ENCODE data around the gene MOB2.

Gene MOB2

DNA sequence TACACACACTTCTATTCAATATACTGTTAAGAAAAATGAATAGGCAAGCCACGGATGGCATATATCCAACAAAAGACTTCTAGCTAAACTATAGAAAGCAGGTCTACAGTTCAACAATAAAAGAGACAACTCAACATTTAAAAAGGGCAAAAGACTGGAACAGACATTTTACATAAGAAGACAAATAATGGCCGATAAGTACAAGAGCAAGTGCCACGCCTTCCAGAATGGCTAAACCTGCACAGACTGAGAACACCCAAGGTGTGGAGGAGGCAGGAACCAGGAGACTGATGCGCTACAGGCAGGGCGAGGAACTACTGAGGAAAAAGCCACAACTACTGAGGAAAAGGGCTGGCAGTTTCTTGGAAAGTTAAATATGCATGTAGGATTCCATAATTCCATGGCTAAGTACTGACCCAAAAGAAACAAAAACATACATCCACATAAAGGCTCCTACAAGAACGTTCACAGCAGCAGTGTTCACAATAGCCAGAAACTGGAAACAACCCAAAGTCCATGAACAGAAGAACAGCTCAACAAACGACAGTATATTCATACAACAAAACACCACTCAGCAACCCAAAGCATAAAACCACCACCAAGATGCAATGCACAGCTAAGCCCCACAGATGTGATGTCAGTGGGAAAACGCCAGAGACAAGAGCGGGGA, 9.6 kb upstream of the MOB2 start:
- ChIA-PET CTCF (interaction anchor here (1.1 kb wide), 1 partner anchor 19 kb away, joined by 3 read pairs; no protein-coding TSS in a partner anchor), POLR2A (no interaction called here)
- no peak for TF ChIP-seq CTCF (IDR thresholded peaks at IDR 0.05; ENCODE audit: control extremely low read depth, extremely low read depth, low read depth, missing control alignments)
- no peak for DNase-seq (ENCODE audit: extremely low spot score)

GRCh38 chr11:1494650-1495049, 8.1 kb upstream of the MOB2 start:
- no peak for DNase-seq (ENCODE audit: extremely low spot score)
- POLR2A ChIA-PET = no interaction called here
- CTCF ChIA-PET = interaction anchor here (1.1 kb wide), 1 partner anchor 20 kb away, joined by 3 read pairs; no protein-coding TSS in a partner anchor
- no peak for TF ChIP-seq CTCF (IDR thresholded peaks at IDR 0.05; ENCODE audit: control extremely low read depth, extremely low read depth, low read depth, missing control alignments)

- ChIA-PET CTCF (interaction anchor here (0.6 to 1.5 kb wide), 3 partner anchors 21 to 272 kb away, joined by 3 to 4 read pairs (median 3); no protein-coding TSS in a partner anchor), POLR2A (no interaction called here)
- DNase-seq (ENCODE audit: extremely low spot score) = no peak
- no peak for TF ChIP-seq CTCF (IDR thresholded peaks at IDR 0.05; ENCODE audit: control extremely low read depth, extremely low read depth, low read depth, missing control alignments)
Measured at GRCh38 chr11:1493650-1494244, 7.2 kb upstream of the MOB2 start.

DNA sequence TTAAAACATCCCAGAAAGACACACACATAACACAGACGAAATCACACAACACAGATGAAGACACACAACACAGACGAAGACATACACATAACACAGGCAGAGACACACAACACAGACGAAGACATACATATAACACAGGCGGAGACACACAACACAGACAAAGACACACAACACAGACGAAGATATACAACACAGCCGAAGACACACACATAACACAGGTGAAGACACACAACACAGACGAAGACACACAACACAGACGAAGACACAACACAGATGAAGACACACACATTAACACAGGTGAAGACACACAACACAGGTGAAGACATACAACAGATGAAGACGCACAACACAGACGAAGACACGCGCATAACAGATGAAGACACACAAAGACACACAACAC, 4.8 kb upstream of the MOB2 start:
- no peak for DNase-seq (ENCODE audit: extremely low spot score)
- ChIA-PET POLR2A (no interaction called here), CTCF (no interaction called here)
- no peak for TF ChIP-seq CTCF (IDR thresholded peaks at IDR 0.05; ENCODE audit: control extremely low read depth, extremely low read depth, low read depth, missing control alignments)

GRCh38 chr11:1490651-1491050, 4.1 kb upstream of the MOB2 start:
- CTCF ChIA-PET = no interaction called here
- no peak for DNase-seq (ENCODE audit: extremely low spot score)
- TF ChIP-seq CTCF (IDR thresholded peaks at IDR 0.05; ENCODE audit: control extremely low read depth, extremely low read depth, low read depth, missing control alignments) = no peak
- POLR2A ChIA-PET = no interaction called here

DNA sequence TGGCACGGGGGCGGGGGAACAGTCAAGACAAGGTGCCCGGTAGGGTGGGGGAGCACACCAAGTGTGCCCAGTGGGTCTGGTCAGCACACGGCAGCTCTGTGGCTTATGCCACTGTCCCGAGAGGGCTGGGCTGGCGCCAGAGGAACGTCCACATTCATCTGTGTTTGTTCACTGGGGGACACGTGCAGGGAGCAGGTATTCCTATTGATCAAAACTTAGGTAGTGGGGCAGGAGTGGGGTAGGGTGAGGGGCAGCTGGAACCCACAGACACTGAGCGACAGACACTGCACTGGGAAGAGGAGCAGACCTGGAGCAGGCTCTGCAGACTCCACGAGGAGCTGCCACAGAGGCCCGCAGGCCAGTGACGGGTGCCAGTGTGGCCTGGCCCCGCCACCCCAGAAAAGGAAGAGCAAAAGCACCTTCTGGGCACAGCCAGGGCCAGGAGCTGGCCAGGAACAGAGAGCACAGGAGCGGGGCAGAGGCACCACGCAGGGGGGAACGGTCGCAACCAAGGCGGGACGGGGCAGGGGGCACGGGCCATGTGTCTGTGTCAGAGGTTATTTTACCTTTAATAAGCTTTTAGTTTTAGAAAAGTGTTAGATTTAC, 2.1 kb upstream of the MOB2 start:
- POLR2A ChIA-PET = no interaction called here
- CTCF ChIA-PET = interaction anchor here (1.1 kb wide), 1 partner anchor 9 kb away, joined by 4 read pairs; no protein-coding TSS in a partner anchor
- no peak for DNase-seq (ENCODE audit: extremely low spot score)
- TF ChIP-seq CTCF (IDR thresholded peaks at IDR 0.05; ENCODE audit: control extremely low read depth, extremely low read depth, low read depth, missing control alignments) = no peak
